ENCODE results near the gene MNAT1. TPM values are rescaled to one million over a fixed set of nuclear protein-coding genes. Genes with fewer than 3 reads are reported as not detected.

MNAT1 gene
- total RNA-seq, 3 donors from 2014 or later (not counting 1 experiment from before 2014, with no cell fraction given): 33.8 to 45.4 (median 34.0) TPM

DNA sequence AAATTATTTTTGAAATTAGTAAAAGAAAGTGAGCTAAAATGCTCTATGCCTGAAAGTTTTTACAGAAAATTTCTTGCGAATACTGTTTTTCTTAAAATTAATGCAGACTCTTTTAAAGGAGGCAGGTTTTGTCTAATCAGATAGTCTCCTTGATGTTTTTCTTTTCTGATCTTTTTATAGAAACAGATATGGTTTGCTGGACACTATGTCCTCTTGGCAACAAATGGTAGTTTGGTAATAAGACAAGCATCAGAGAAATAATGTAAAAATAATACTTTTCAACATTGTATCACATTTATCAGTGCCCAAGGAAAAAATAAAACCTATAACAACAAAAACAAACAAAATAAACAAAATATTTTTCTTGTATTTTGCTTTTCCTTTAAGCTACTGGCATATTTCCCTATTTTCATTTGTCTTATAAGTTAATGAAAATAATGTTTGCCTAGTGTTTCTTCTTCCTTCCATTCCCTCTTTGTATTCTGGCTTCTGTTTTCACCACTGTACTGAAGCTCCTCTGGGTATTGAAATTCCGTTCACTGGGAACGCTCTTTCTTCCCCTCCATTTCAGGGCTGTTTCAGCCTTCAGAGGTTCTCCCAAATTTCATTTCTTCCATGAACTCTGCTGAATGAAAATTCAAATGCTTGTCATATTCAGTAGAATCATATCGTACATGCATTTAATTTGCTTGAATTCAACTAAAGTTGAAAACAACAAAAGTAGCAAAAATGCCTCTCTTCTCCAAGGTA, 131.0 kb downstream of the MNAT1 start:
- H3K27ac Mint-ChIP-seq: no peak overlapping the region
- TF ChIP-seq, protein P1, sequence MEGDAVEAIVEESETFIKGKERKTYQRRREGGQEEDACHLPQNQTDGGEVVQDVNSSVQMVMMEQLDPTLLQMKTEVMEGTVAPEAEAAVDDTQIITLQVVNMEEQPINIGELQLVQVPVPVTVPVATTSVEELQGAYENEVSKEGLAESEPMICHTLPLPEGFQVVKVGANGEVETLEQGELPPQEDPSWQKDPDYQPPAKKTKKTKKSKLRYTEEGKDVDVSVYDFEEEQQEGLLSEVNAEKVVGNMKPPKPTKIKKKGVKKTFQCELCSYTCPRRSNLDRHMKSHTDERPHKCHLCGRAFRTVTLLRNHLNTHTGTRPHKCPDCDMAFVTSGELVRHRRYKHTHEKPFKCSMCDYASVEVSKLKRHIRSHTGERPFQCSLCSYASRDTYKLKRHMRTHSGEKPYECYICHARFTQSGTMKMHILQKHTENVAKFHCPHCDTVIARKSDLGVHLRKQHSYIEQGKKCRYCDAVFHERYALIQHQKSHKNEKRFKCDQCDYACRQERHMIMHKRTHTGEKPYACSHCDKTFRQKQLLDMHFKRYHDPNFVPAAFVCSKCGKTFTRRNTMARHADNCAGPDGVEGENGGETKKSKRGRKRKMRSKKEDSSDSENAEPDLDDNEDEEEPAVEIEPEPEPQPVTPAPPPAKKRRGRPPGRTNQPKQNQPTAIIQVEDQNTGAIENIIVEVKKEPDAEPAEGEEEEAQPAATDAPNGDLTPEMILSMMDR (IDR thresholded peaks at IDR 0.05): no peak

DNA sequence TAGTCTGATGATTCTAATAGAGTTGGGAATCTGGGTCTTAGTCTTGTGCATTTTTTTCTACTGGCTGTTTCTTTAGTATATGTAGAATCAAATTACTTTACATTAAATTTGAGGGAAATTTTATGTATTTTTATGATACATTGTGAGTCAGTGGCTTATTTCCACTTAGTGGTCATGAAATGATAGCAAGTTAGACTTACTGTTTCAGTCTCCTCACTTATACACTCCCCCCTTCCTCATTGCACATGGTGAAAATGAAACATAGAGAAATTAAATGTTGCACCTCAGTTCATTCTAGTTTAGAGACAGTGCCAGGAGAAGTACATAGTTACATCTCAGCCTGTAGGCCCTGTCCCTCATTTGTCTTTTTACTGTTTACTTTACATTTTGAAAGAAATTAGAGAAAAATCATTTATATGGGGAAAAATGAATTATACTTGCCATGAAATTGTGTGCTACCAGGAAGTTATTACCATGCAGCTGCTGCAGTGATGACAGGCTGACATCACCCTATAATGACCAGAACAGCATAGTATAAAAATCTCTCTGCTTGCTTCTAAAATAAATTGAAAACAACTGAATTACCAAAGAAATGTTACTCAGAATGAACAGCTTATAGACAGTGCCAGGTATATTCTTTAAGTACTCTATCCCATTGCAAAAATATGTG, 133.1 kb downstream of the MNAT1 start:
- ATAC-seq (no peak), DNase-seq (no peak)
- no peaks in the 10 kb centered on the region for H3K9me3 ChIP-seq (ENCODE audit: control insufficient read depth, insufficient read depth, low read length)
- Mint-ChIP-seq H3K9me3 (no peaks in the 10 kb centered on the region), H3K36me3 (no peaks in the 10 kb centered on the region), H3K4me3 (no peak overlapping the region), H3K27ac (peak overlapping the region in 1 of 2 donors; percentile 23), H3K27me3 (ENCODE audit: low read depth in 2 of 2) (no peaks in the 10 kb centered on the region), H3K4me1 (peaks cover 6% of the 10 kb centered on the region in 2 donors)
- H3K27ac ChIP-seq (ENCODE audit: low read length): no peak overlapping the region
- no peak overlapping the region for H3K4me3 ChIP-seq (ENCODE audit: low read length)
- no peaks in the 10 kb centered on the region for H3K27me3 ChIP-seq (ENCODE audit: control insufficient read depth, insufficient read depth, low read length)
- H3K4me1 ChIP-seq (ENCODE audit: control insufficient read depth, insufficient read depth, low read length): no peaks in the 10 kb centered on the region
- no peaks in the 10 kb centered on the region for H3K36me3 ChIP-seq (ENCODE audit: control insufficient read depth, insufficient read depth, low read length)
- intact Hi-C loops (cut with micrococcal nuclease): no loop called here
- TF ChIP-seq, protein P1 (IDR thresholded peaks at IDR 0.05): no peak

More for the DNA sequence above, 131.0 kb downstream of the MNAT1 start:
- H3K4me3 Mint-ChIP-seq: no peak overlapping the region
- Histone ChIP-seq H3K4me1 (ENCODE audit: control insufficient read depth, insufficient read depth, low read length) (no peaks in the 10 kb centered on the region), H3K27me3 (ENCODE audit: control insufficient read depth, insufficient read depth, low read length) (no peaks in the 10 kb centered on the region), H3K4me3 (ENCODE audit: low read length) (no peak overlapping the region), H3K36me3 (ENCODE audit: control insufficient read depth, insufficient read depth, low read length) (no peaks in the 10 kb centered on the region), H3K27ac (ENCODE audit: low read length) (no peak overlapping the region), H3K9me3 (ENCODE audit: control insufficient read depth, insufficient read depth, low read length) (no peaks in the 10 kb centered on the region)
- H3K4me1 Mint-ChIP-seq: peaks cover 6% of the 10 kb centered on the region in 2 donors
- no peaks in the 10 kb centered on the region for H3K36me3 Mint-ChIP-seq
- no peaks in the 10 kb centered on the region for H3K27me3 Mint-ChIP-seq (ENCODE audit: low read depth in 2 of 2)
- intact Hi-C loops (cut with micrococcal nuclease): no loop called here
- DNase-seq: no peak
- no peaks in the 10 kb centered on the region for H3K9me3 Mint-ChIP-seq
- ATAC-seq: no peak
- 97% methylated on average over 4 of the region's 4 CpGs for WGBS (ENCODE audit: insufficient coverage)

DNA sequence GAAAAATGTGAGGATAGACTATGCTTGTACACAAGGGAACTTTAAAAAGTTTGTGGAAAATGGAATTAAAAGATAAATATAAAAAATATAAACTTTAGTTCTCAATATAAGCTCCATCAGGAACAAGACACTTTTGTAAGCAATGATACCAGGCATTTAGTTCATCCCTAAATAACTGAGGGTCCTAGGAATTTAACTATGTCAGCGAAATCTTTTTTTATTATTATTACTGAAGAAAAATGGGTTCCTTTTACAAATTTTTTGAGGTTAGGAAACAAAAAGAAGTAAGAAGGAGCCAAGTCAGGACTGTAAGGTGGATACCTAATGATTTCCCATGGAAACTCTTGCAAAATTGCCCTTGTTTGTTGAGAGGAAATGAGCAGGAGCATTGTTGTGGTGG, 143.6 kb downstream of the MNAT1 start:
- peaks cover 0 to 5% of the 10 kb centered on the region in 2 donors for H3K4me1 Mint-ChIP-seq
- DNase-seq (no peak), ATAC-seq (no peak)
- Histone ChIP-seq H3K27me3 (ENCODE audit: control insufficient read depth, insufficient read depth, low read length) (no peaks in the 10 kb centered on the region), H3K36me3 (ENCODE audit: control insufficient read depth, insufficient read depth, low read length) (peaks cover 3% of the 10 kb centered on the region), H3K27ac (ENCODE audit: low read length) (no peak overlapping the region), H3K4me1 (ENCODE audit: control insufficient read depth, insufficient read depth, low read length) (no peaks in the 10 kb centered on the region), H3K9me3 (ENCODE audit: control insufficient read depth, insufficient read depth, low read length) (no peaks in the 10 kb centered on the region), H3K4me3 (ENCODE audit: low read length) (no peak overlapping the region)
- no peaks in the 10 kb centered on the region for H3K27me3 Mint-ChIP-seq (ENCODE audit: low read depth in 2 of 2)
- peaks cover 19% of the 10 kb centered on the region for H3K36me3 Mint-ChIP-seq
- H3K4me3 Mint-ChIP-seq: no peak overlapping the region
- WGBS (ENCODE audit: insufficient coverage): 100% methylated on average over 1 of the region's 1 CpG
- intact Hi-C loops (cut with micrococcal nuclease): no loop called here
- no peak overlapping the region for H3K27ac Mint-ChIP-seq
- H3K9me3 Mint-ChIP-seq: peaks cover 2 to 10% of the 10 kb centered on the region in 2 donors
- TF ChIP-seq, protein P1 (IDR thresholded peaks at IDR 0.05): no peak

Measured in natural killer cell (primary cell).